A172 (cell line): ENCODE results near the gene GABRR2. TPM values are rescaled to one million over a fixed set of nuclear protein-coding genes. Genes with fewer than 3 reads are reported as not detected.

ENCODE experiments used
- DNase-seq: peaks from one replicate; pipeline ENCODE4 v3.0.0-alpha.2; 2015; ENCODE audit warnings: low spot score
- total RNA-seq: library from RNA; depleted of rRNA; stranded (reverse); fragments of >200 nt; shearing (Covaris generic); gene quantifications from 2 replicates; pipeline ENCODE4 v1.2.3, GENCODE V29; 2014; rRNA removed

Gene GABRR2
- not detected in 2 replicates for total RNA-seq

- no peak for DNase-seq
Measured at GRCh38 chr6:89315249-89315885, at the start of gene GABRR2. TSS of gene GABRR2 (minus strand) at chr6:89315299. CDS start at chr6:89315165, 134 bp downstream.

- no peak for DNase-seq
Measured at GRCh38 chr6:89364586-89364985, 49.5 kb upstream of the GABRR2 start.

GRCh38 chr6:89361171-89361570 is 46.1 kb upstream of the GABRR2 start:
- no peak for DNase-seq

GRCh38 chr6:89360415-89360999 is 45.4 kb upstream of the GABRR2 start:
- peak; percentile 65 for DNase-seq

GRCh38 chr6:89359561-89359960 is 44.5 kb upstream of the GABRR2 start:
- DNase-seq = no peak

- DNase-seq = no peak
Measured at GRCh38 chr6:89357390-89357789, 42.3 kb upstream of the GABRR2 start.

- no peak for DNase-seq
Measured at GRCh38 chr6:89356642-89357170, 41.6 kb upstream of the GABRR2 start.

GRCh38 chr6:89355511-89356194 is 40.6 kb upstream of the GABRR2 start:
- no peak for DNase-seq

GRCh38 chr6:89353702-89354392 is 38.7 kb upstream of the GABRR2 start:
- no peak for DNase-seq

- no peak for DNase-seq
Measured at GRCh38 chr6:89353118-89353556, 38.0 kb upstream of the GABRR2 start.

- DNase-seq = peak; percentile 62
Measured at GRCh38 chr6:89352278-89353117, 37.4 kb upstream of the GABRR2 start, which contains the start of gene UBE2J1. TSS of gene UBE2J1 (minus strand) at chr6:89352722. CDS start at chr6:89352569, 153 bp downstream.

GRCh38 chr6:89351671-89352277 is 36.7 kb upstream of the GABRR2 start:
- no peak for DNase-seq

GRCh38 chr6:89350281-89350966 is 35.3 kb upstream of the GABRR2 start:
- DNase-seq = no peak

GRCh38 chr6:89348372-89348771 is 33.3 kb upstream of the GABRR2 start:
- DNase-seq = no peak

GRCh38 chr6:89347825-89348224 is 32.7 kb upstream of the GABRR2 start:
- no peak for DNase-seq

GRCh38 chr6:89346433-89346832 is 31.3 kb upstream of the GABRR2 start:
- no peak for DNase-seq

GRCh38 chr6:89339565-89339964 is 24.5 kb upstream of the GABRR2 start:
- DNase-seq = no peak

- no peak for DNase-seq
Measured at GRCh38 chr6:89335164-89335563, 20.1 kb upstream of the GABRR2 start.

- DNase-seq = no peak
Measured at GRCh38 chr6:89330910-89331309, 15.8 kb upstream of the GABRR2 start.

- DNase-seq = no peak
Measured at GRCh38 chr6:89328976-89329375, 13.9 kb upstream of the GABRR2 start.
